Loucy (cell line): ENCODE results near the gene SEZ6.

Experiments
- H2AFZ ChIP-seq: fragments of 200-600 bp; sonication (generic); 2 replicates; pipeline ENCODE4 v1.6.0; 2016; ENCODE audit warnings: antibody characterized with exemption, mild to moderate bottlenecking, low read length, moderate library complexity
- H3F3A ChIP-seq: fragments of 200-600 bp; 2 replicates; pipeline ENCODE4 v1.6.0; 2016; ENCODE audit warnings: antibody characterized with exemption, low read depth, mild to moderate bottlenecking
- H3K27me3 ChIP-seq: fragments of 200-600 bp; sonication (generic); 2 replicates; pipeline ENCODE4 v1.6.1; 2014; ENCODE audit warnings: low read length, mild to moderate bottlenecking; ENCODE audit not compliant: insufficient read depth, poor library complexity, severe bottlenecking
- H3K36me3 ChIP-seq: fragments of 200-600 bp; sonication (generic); 2 replicates; pipeline ENCODE4 v1.6.1; 2016; ENCODE audit warnings: low read length; ENCODE audit not compliant: insufficient read depth
- H3K4me1 ChIP-seq: fragments of 200-600 bp; sonication (generic); 2 replicates; pipeline ENCODE4 v1.5.1; 2014; ENCODE audit warnings: low read length, mild to moderate bottlenecking; ENCODE audit not compliant: insufficient read depth, poor library complexity, severe bottlenecking
- H3K4me2 ChIP-seq: fragments of 200-600 bp; sonication (generic); 2 replicates; pipeline ENCODE4 v1.6.0; 2014; ENCODE audit warnings: antibody characterized with exemption, low read length, low read depth, mild to moderate bottlenecking; ENCODE audit not compliant: poor library complexity, severe bottlenecking
- H3K4me3 ChIP-seq: fragments of 200-600 bp; sonication (generic); 2 replicates; pipeline ENCODE4 v1.5.1; 2014; ENCODE audit warnings: low read length, mild to moderate bottlenecking, mixed read lengths; ENCODE audit not compliant: poor library complexity, severe bottlenecking
- H3K79me2 ChIP-seq: fragments of 200-600 bp; sonication (generic); 2 replicates; pipeline ENCODE4 v1.6.1; 2014; ENCODE audit warnings: low read length; ENCODE audit not compliant: insufficient read depth
- H3K9ac ChIP-seq: fragments of 200-600 bp; sonication (generic); 2 replicates; pipeline ENCODE4 v1.6.0; 2014; ENCODE audit warnings: mild to moderate bottlenecking, low read depth, low read length, moderate library complexity; ENCODE audit not compliant: poor library complexity, severe bottlenecking
- H3K9me2 ChIP-seq: fragments of 200-600 bp; sonication (generic); replicated peaks from 2 replicates; pipeline ENCODE4 v1.6.1; 2016; ENCODE audit warnings: low read depth, low read length, mixed read lengths
- H3K9me3 ChIP-seq: fragments of 200-600 bp; sonication (generic); 2 replicates; pipeline ENCODE4 v1.6.1; 2014; ENCODE audit warnings: mild to moderate bottlenecking, antibody characterized with exemption, low read length, low read depth; ENCODE audit not compliant: insufficient read depth
- H4K20me1 ChIP-seq: fragments of 200-600 bp; sonication (generic); 2 replicates; pipeline ENCODE4 v1.6.0; 2014; ENCODE audit warnings: antibody characterized with exemption, low read length, mild to moderate bottlenecking; ENCODE audit not compliant: insufficient read depth, poor library complexity, severe bottlenecking
- CTCF ChIP-seq: fragments of 200-600 bp; sonication (generic); conservative IDR thresholded peaks from 2 replicates; pipeline ENCODE4 v1.5.1; 2014; ENCODE audit warnings: mild to moderate bottlenecking, antibody characterized with exemption, low read length
- EZH2phosphoT487 ChIP-seq: fragments of 200-600 bp; IDR thresholded peaks from 2 replicates; pipeline ENCODE4 v1.6.1; 2018; ENCODE audit warnings: antibody characterized with exemption, mild to moderate bottlenecking, moderate library complexity, borderline replicate concordance

SEZ6 gene

GRCh38 chr17:28957992-28958355 lies 47.9 kb downstream of the SEZ6 start:
- Histone ChIP-seq H4K20me1 (peaks cover 2% of the 10 kb centered on the region), H3K4me3 (no peak overlapping the region), H3K4me2 (no peak overlapping the region), H3K9me2 (no peaks in the 10 kb centered on the region), H3F3A (no peaks in the 10 kb centered on the region), H3K36me3 (no peaks in the 10 kb centered on the region), H3K27me3 (no peaks in the 10 kb centered on the region), H3K4me1 (peaks cover 5% of the 10 kb centered on the region), H2AFZ (no peak overlapping the region), H3K79me2 (no peaks in the 10 kb centered on the region), H3K9ac (no peak overlapping the region), H3K9me3 (no peaks in the 10 kb centered on the region)
- TF ChIP-seq EZH2phosphoT487 (no peak), CTCF (no peak)

- Histone ChIP-seq H2AFZ (no peak overlapping the region), H3K9ac (no peak overlapping the region)
Observed at GRCh38 chr17:28957277-28957991, 48.4 kb downstream of the SEZ6 start.

GRCh38 chr17:28956861-28957260 lies 49.0 kb downstream of the SEZ6 start:
- no peaks in the 10 kb centered on the region for H3K9me2 ChIP-seq
- peaks cover 9% of the 10 kb centered on the region for H3K4me1 ChIP-seq
- no peaks in the 10 kb centered on the region for H3K9me3 ChIP-seq
- H2AFZ ChIP-seq = no peak overlapping the region
- no peaks in the 10 kb centered on the region for H3F3A ChIP-seq
- no peak overlapping the region for H3K9ac ChIP-seq
- no peaks in the 10 kb centered on the region for H3K27me3 ChIP-seq
- no peak overlapping the region for H3K4me3 ChIP-seq
- peaks cover 7% of the 10 kb centered on the region for H4K20me1 ChIP-seq
- no peaks in the 10 kb centered on the region for H3K36me3 ChIP-seq
- H3K4me2 ChIP-seq = no peak overlapping the region
- H3K79me2 ChIP-seq = no peaks in the 10 kb centered on the region
- TF ChIP-seq CTCF (no peak), EZH2phosphoT487 (no peak)

More at GRCh38 chr17:28957277-28957991, 48.4 kb downstream of the SEZ6 start:
- Histone ChIP-seq H3K4me1 (peaks cover 9% of the 10 kb centered on the region), H3K4me2 (no peak overlapping the region), H3F3A (no peaks in the 10 kb centered on the region), H3K4me3 (no peak overlapping the region), H3K36me3 (no peaks in the 10 kb centered on the region), H3K9me2 (no peaks in the 10 kb centered on the region), H3K9me3 (no peaks in the 10 kb centered on the region), H4K20me1 (peaks cover 7% of the 10 kb centered on the region), H3K79me2 (no peaks in the 10 kb centered on the region), H3K27me3 (no peaks in the 10 kb centered on the region)
- no peak for TF ChIP-seq CTCF
- no peak for TF ChIP-seq EZH2phosphoT487
